Activated T-cell treated with anti-CD3 and anti-CD28 coated beads for 48 hours (primary cell): ENCODE data around the gene WWOX.

ENCODE experiments used
- DNase-seq: peaks from one replicate; pipeline ENCODE4 v3.0.0-alpha.2; 2020; ENCODE audit warnings: low read depth

Gene WWOX

GRCh38 chr16:79150151-79150550, 1050.7 kb downstream of the WWOX start:
- no peak for DNase-seq

- no peak for DNase-seq
These were observed 1051.3 kb downstream of the WWOX start for GRCh38 chr16:79150632-79151310.

DNA sequence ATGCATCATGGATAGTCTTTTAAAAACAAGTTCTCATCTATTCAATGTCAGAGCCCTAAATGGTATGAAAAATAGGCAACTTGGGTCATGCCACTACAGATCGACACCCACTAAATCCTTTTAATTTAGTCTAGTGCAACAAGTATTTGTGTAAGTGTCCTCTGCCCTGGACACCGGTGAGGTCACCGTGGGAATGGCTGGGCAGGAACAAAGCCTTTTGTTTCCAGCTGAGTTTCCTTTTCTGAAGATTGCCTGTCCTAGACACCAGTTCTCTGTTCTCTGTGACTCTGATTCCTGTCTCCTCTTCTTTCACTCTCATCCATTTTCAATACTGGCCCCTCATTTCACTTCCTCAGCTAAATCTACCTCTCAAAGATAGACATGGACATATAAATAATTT, 1054.6 kb downstream of the WWOX start:
- DNase-seq: no peak

DNA sequence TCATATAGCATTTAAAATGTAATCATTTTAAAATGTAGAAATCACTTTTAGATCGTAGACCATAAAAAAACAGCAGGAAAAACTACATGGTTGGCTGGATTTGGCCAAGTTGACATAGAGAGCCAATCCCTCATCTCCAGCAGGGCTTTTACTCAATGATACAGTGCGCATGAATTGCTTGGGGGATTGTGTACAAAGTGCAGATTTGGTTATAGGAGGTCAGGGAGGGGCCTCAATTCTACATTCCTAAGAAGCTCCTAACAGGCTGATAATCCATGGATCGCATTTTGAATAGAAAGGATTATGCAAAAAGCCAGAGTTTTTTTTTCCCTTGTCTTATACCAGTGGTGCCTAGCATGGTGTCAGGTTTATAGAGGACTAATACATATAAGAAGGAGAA, 1056.0 kb downstream of the WWOX start:
- no peak for DNase-seq

DNA sequence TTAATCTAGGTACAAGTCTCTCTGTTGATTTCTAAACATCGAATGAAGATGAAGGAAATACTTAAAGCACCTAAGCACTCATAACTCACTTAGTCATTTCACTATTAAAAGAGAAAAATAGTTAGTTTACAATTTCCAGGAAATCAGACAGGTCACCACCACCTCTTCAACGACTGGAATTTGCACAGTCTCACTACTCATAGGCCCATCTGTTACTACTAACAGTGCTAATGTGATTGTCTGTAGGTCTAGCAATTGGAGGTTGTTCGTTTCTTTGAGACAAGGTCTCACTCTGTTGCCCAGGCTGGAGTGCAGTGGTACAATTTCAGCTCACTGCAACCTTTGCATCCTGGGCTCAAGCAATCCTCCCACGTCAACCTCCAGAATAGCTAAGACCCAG, 1056.5 kb downstream of the WWOX start:
- DNase-seq: no peak

- DNase-seq: no peak
These were observed 1057.3 kb downstream of the WWOX start for GRCh38 chr16:79156761-79157160.

GRCh38 chr16:79158337-79158736, 1058.9 kb downstream of the WWOX start:
- no peak for DNase-seq

- DNase-seq: no peak
These were observed 1060.0 kb downstream of the WWOX start for GRCh38 chr16:79159261-79160049.

DNA sequence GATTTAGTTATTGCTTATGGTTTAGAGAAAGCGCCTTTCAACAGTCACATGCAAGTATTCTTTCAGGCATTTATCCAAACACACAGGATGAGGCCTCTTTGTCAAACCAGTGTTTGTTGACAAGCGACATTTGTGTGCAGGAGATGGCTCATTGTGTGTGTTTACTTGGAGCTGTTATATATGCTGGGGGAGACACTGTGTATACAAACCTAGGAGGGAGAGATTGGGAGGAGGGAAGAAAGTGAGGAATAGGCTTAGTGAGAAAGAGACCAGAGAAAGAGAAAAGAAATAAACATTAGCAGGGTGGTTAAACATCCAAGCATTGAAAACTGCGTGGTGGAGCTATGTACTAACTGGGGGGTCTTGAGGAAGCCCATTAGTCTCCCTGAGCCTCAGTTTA, 1063.5 kb downstream of the WWOX start:
- no peak for DNase-seq

- DNase-seq: no peak
These were observed 1064.4 kb downstream of the WWOX start for GRCh38 chr16:79163691-79164387.

DNA sequence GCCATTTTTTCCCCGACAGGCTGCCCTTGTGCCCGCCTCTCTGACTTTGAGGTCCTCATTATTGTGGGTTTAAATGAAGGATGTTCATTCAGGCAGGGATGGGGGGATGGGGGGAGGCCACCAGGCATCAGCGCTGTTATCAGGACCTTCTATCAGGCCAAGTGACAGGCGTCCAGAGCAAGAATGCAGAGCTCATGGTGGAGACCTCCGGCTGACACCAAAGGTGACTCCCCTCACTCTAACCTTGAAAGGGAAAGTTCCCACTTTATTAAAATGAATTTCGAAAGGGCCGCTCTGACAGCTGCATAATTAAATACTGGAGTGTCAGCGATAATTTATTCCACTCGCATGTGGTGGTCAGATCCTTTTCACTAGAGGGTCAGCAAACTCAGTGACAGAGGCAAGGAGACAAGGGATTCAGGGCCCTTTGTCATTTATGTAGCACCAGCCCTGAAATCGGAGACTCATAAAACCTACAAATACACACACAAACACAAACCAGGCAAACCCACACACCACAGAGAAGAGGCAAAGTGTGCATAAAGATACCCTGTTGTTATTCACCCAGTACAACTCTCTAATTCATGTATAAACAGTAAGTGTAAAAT, 1065.0 kb downstream of the WWOX start:
- DNase-seq: no peak

DNA sequence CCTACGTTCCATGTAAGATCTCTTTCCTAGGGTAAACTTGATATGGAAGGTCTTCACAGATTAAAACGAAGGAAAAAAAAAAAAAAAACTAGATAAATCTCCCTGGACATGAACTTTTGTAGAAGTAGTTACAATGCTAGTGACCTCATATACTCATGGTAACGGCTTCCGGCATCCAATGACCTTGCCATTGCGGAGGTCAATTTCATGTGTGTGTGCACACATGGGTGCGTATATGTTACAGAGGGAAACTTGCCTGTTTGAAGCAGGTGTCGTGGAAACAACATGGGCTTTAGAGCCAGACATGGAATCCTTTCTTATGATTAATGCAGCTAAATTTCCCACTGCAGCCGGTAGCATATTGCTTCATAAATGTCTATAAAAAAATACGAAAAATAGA, 1065.6 kb downstream of the WWOX start:
- DNase-seq: no peak

DNA sequence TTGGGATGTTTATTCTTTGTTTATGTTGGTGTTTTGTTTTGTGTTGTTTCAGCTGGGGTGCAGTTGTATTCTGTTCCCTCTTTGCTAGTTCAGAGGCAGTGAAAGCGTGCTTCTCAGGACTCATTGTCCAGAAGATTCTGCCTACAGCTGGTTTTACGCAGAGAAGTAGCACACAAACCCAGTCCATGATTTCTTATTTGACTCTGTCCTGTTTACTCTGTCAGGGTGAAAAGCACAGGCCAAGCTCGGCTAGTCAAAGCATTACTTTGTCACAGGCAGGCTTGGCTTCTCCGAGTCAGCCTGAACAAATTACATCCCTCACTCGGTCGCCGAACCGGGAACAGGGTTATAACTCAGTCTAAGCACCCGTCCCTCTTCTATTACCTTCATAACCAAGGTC, 1066.1 kb downstream of the WWOX start:
- DNase-seq: no peak

GRCh38 chr16:79167893-79168292, 1068.4 kb downstream of the WWOX start:
- DNase-seq: no peak

DNA sequence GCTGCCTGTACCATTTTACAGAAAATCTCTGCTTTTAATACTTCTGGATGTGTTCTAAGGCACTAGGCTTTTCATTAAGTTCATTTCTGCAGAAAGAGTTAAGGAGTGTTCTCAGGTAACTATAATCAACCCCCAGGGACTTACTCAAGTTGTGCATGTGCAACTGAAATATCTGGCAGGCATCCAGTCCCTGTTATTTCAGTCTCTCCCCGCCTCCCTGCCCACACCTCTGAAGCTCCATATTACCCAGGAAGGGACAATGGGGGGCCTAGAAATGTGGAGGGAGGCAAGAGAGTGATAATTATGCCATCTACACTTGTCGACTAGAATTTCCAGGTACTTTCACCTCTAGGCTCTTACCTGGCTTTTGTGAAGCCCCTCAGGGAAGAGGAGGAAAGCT, 1068.9 kb downstream of the WWOX start:
- no peak for DNase-seq

GRCh38 chr16:79169239-79169638, 1069.8 kb downstream of the WWOX start:
- no peak for DNase-seq

DNA sequence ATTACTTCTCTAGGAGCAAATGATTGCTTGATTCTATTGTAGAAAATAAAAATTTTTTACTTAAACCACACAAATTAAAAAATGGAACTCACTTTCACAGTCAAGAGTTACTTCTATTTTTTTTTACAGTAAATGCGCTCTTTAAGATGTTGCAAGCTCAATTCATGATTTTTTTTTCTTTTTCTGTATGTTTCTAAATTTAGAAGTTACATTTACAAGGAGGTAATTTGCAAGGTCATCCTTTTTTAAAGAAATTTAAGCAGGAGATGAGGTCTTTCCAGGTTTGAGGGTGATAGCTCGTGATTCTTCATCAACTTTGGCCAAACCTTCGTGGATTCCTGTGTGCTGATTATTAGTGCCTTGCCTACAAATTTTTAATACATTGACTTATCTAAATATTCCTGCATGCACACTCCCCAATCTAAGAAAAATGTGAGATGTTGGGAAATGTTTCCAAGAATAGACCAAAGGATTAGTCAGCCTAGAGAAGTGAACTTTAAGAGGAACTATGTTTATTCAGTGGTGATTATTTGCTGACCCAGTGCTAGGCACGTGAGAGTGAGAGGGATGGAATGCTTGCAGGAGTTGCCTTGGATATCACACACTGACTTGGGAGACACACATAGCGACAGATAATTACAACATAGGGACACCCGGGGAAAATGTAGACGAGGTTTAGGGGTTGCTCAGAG, 1071.2 kb downstream of the WWOX start:
- no peak for DNase-seq

- DNase-seq: no peak
These were observed 1072.0 kb downstream of the WWOX start for GRCh38 chr16:79171504-79171903.

GRCh38 chr16:79171931-79172705, 1072.7 kb downstream of the WWOX start:
- DNase-seq: no peak

- no peak for DNase-seq
These were observed 1073.6 kb downstream of the WWOX start for GRCh38 chr16:79172976-79173500.

GRCh38 chr16:79173919-79174318, 1074.5 kb downstream of the WWOX start:
- DNase-seq: no peak
